ENCODE data around the gene AGBL4.

GRCh38 chr1:48495911-48496310 lies 1527.8 kb downstream of the AGBL4 start:
- TF ChIP-seq BCL6B (tag by site-specific recombination; IDR thresholded peaks at IDR 0.05), result no peak
- no peak for TF ChIP-seq MYNN (tag by site-specific recombination; IDR thresholded peaks at IDR 0.05; ENCODE audit: borderline replicate concordance)

All from HEK293 (cell line).